Kidney (tissue), 14 donors: Measurements from ENCODE around the gene RBP4. TPM values are rescaled to one million over a fixed set of nuclear protein-coding genes. Genes with fewer than 3 reads are reported as not detected.

Experiments used
- DNase-seq, 5 donors: peaks; one replicate each; pipeline ENCODE4 v3.0.0-alpha.2; 2013 to 2020
- FAIRE-seq: peaks from 2 replicates; lab custom pipeline; 2012; peaks lifted over from hg19 to GRCh38; lab: Jason Lieb, UNC
- H3K27ac ChIP-seq, 2 donors: one replicate each; pipeline ENCODE4 v1.7.0; 2013; ENCODE audit warnings: low read depth in 2 of 2, low read length in 2 of 2, inconsistent platforms in 1 of 2
- H3K27me3 ChIP-seq: one replicate; pipeline ENCODE4 v1.7.1; 2013; ENCODE audit warnings: low read length, inconsistent platforms; ENCODE audit not compliant: control insufficient read depth, insufficient read depth
- H3K36me3 ChIP-seq, 3 donors: one replicate each; pipeline versions ENCODE4 v1.7.0 to v1.7.1; 2013; ENCODE audit warnings: low read length in 3 of 3, control low read depth in 1 of 3, inconsistent platforms in 1 of 3; ENCODE audit not compliant: insufficient read depth in 3 of 3, control insufficient read depth in 2 of 3
- H3K4me1 ChIP-seq, 3 donors: one replicate each; pipeline versions ENCODE4 v1.7.0 to v1.7.1; 2013; ENCODE audit warnings: low read length in 3 of 3, inconsistent platforms in 1 of 3, low read depth in 1 of 3; ENCODE audit not compliant: control insufficient read depth in 2 of 3, insufficient read depth in 2 of 3
- H3K4me3 ChIP-seq, 3 donors: one replicate each; pipeline versions ENCODE4 v1.7.0 to v1.8.1; 2013; ENCODE audit warnings: low read length in 3 of 3, control low read depth in 1 of 3, inconsistent platforms in 1 of 3
- H3K9ac ChIP-seq, 3 donors: one replicate each; pipeline versions ENCODE4 v1.7.0 to v1.7.1; 2013; ENCODE audit warnings: low read length in 3 of 3, control low read depth in 1 of 3, inconsistent platforms in 1 of 3
- H3K9me3 ChIP-seq, 3 donors: one replicate each; pipeline versions ENCODE4 v1.7.0 to v1.7.1; 2013; ENCODE audit warnings: low read length in 3 of 3, control low read depth in 1 of 3, inconsistent platforms in 1 of 3; ENCODE audit not compliant: control insufficient read depth in 2 of 3, insufficient read depth in 1 of 3
- intact Hi-C: fragments of 100-400 bp; cut with DNase I; formaldehyde crosslinking; loops from one replicate; pipeline ENCODE4 v1.11.1; 2022
- polyA plus RNA-seq: library from polyadenylated mRNA; stranded (reverse); fragments of 350-450 nt; fragmentation: Illumina TruSeq; extraction: RNeasy Lipid Tissue Mini Kit (QIAGEN cat#74804); gene quantifications from one replicate; pipeline ENCODE4 v1.2.3, GENCODE V29; 2014; ENCODE audit warnings: low read depth, low replicate concordance; ENCODE audit not compliant: insufficient read depth
- total RNA-seq: library from RNA; stranded (reverse); fragmentation: NEBNext Ultra II Directional; extraction: Animal tissue kit (Norgen Biotek cat#: 25700); gene quantifications from one replicate; pipeline ENCODE4 v1.2.1, GENCODE V29; 2021
- TF ChIP-seq, protein P1 (sequence below): IDR thresholded peaks from 3 replicates; pipeline ENCODE4 v1.5.1; 2012; ENCODE audit warnings: mild to moderate bottlenecking, moderate library complexity, borderline replicate concordance; ENCODE audit not compliant: insufficient read depth; ENCODE audit errors: extremely low read depth
- donor health status: control.
- donor health status: control.
- donor health status: control.
- donor health status: control.
- donor health status: control.
- donor health status: DM: yes; HTN: yes; CAD: no.
- donor health status: Normal renal cell carcinoma (clear cell type).

Gene RBP4
- total and polyA plus RNA-seq, 2 donors from 2014 or later, result 24.3 to 77.4 TPM

DNA sequence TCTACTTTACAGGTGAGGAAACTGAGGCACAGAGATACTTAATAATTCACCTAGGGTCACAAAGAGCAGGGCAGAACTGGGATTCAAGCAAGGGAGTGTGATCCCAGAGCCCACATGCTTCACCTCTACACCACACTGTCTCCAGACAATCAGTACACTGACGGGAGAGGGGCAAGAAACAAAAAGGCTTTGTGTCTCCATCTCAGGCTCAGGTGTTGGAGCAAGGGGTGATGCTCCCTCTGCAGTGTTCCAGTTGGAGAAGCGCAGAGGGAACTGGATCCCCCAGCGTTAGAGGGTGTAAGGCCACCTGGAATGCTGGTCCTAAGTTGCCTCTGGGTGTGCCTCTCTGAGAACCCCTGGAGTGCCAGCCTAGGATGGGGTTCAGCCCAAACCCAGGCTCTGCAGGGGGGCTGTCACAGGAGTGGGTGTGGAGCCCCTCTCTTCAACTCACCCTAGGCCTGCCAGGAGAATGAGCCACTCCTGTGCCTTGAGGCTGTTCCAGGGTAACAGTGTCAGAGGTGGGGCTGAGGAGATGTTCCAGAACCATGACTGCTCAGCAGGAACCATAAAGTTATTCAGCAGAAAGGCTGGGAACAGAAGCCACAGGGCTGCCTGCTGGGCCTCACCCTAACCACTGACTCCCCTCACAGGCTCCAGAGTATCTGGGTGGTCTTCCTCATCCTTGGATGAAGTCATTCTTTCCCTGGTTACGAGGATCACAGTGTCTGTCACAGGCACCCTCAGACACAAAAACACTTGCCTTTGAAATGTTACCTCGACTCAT is 5.5 kb downstream of the RBP4 start:
- Histone ChIP-seq H3K9ac (no peak overlapping the region), H3K36me3 (no peaks in the 10 kb centered on the region), H3K27me3 (peaks cover 2% of the 10 kb centered on the region), H3K4me1 (no peaks in the 10 kb centered on the region), H3K27ac (no peak overlapping the region), H3K9me3 (no peaks in the 10 kb centered on the region), H3K4me3 (no peak overlapping the region)
- TF ChIP-seq, protein P1, sequence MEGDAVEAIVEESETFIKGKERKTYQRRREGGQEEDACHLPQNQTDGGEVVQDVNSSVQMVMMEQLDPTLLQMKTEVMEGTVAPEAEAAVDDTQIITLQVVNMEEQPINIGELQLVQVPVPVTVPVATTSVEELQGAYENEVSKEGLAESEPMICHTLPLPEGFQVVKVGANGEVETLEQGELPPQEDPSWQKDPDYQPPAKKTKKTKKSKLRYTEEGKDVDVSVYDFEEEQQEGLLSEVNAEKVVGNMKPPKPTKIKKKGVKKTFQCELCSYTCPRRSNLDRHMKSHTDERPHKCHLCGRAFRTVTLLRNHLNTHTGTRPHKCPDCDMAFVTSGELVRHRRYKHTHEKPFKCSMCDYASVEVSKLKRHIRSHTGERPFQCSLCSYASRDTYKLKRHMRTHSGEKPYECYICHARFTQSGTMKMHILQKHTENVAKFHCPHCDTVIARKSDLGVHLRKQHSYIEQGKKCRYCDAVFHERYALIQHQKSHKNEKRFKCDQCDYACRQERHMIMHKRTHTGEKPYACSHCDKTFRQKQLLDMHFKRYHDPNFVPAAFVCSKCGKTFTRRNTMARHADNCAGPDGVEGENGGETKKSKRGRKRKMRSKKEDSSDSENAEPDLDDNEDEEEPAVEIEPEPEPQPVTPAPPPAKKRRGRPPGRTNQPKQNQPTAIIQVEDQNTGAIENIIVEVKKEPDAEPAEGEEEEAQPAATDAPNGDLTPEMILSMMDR, result no peak
- intact Hi-C loops, result no loop called here
- DNase-seq (no peak), FAIRE-seq (no peak)

DNA sequence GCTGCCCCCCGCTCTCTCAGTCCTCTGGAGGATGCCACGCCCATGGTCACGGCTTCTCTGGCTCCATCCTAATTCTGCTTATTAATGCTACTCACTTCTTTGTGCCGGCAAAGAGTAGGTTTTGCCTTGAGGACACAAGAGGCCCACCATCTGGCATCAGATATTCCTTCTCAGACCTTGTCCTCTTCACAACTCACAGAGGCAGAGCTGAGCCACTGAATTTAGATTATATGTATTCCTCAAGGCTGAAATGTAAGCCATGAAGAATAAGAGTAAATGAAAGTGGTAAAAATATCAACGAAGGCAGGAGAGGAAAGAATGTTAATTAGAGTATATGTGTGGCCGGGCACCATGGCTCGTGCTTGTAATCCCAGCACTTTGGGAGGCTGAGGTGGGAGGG is 6.5 kb downstream of the RBP4 start:
- Histone ChIP-seq H3K4me3 (no peak overlapping the region), H3K27me3 (no peaks in the 10 kb centered on the region), H3K36me3 (no peaks in the 10 kb centered on the region), H3K9ac (no peak overlapping the region), H3K9me3 (no peaks in the 10 kb centered on the region), H3K4me1 (no peaks in the 10 kb centered on the region), H3K27ac (no peak overlapping the region)
- no peak for DNase-seq
- intact Hi-C loops, result no loop called here
- TF ChIP-seq, protein P1, result no peak
- FAIRE-seq, result no peak

DNA sequence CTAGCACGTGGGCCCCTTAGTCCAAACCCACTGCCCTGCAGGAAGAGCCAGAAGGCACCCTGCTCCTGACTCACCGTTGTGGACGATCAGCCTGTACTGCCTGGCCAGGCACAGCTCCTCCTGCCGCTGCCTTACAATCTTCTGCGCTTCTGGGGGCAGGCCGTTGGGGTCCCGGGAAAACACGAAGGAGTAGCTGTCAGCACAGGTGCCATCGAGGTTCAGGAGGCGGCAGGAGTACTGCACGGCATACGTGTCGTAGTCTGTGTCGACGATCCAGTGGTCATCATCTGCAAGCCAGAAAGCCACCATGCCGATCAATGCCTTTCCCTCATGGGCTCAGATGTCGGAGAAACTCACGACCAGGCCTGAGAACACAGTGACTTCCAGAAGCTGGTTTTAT is 7.3 kb downstream of the RBP4 start:
- Histone ChIP-seq H3K27ac (no peak overlapping the region), H3K4me3 (no peak overlapping the region), H3K36me3 (no peaks in the 10 kb centered on the region), H3K9ac (no peak overlapping the region), H3K27me3 (no peaks in the 10 kb centered on the region), H3K9me3 (no peaks in the 10 kb centered on the region), H3K4me1 (no peaks in the 10 kb centered on the region)
- FAIRE-seq (no peak), DNase-seq (no peak)
- intact Hi-C loops, result no loop called here
- TF ChIP-seq, protein P1, result no peak
